Heart right ventricle (tissue), 16 donors: ENCODE data around the gene THSD7B. TPM values are rescaled to one million over a fixed set of nuclear protein-coding genes. Genes with fewer than 3 reads are reported as not detected.

Source experiments
- ATAC-seq, 8 donors: fragments of 200-7000 bp; cut with Tn5 transposase; one replicate each; pipeline ENCODE4 v1.9.1; 2020; ENCODE audit warnings: mild to moderate bottlenecking in 8 of 8, moderate library complexity in 8 of 8, moderate number of reproducible peaks in 1 of 8
- DNase-seq, 2 donors: peaks; one replicate each; pipeline ENCODE4 v3.0.0-alpha.2; 2020
- H3K27ac ChIP-seq, 10 donors: fragments of 200-600 bp; sonication (generic) in 2 of 10; one replicate each; pipeline versions ENCODE4 v1.5.0 to v1.8.0; 2020 to 2022; ENCODE audit warnings: mild to moderate bottlenecking in 3 of 10
- H3K27me3 ChIP-seq, 7 donors: fragments of 200-600 bp; one replicate each; pipeline ENCODE4 v1.8.0; 2021 to 2022; ENCODE audit warnings: mild to moderate bottlenecking in 2 of 7
- H3K36me3 ChIP-seq, 9 donors: fragments of 200-600 bp; sonication (generic) in 1 of 9; one replicate each; pipeline versions ENCODE4 v1.5.0 to v1.8.0; 2020 to 2022; ENCODE audit warnings: mild to moderate bottlenecking in 2 of 9
- H3K4me1 ChIP-seq, 9 donors: fragments of 200-600 bp; sonication (generic) in 1 of 9; one replicate each; pipeline versions ENCODE4 v1.5.0 to v1.8.0; 2020 to 2022; ENCODE audit warnings: mild to moderate bottlenecking in 4 of 9
- H3K4me3 ChIP-seq, 10 donors: fragments of 200-600 bp; sonication (generic) in 2 of 10; one replicate each; pipeline versions ENCODE4 v1.5.0 to v1.8.0; 2020 to 2022; ENCODE audit warnings: mild to moderate bottlenecking in 7 of 10, moderate library complexity in 2 of 10
- H3K9me3 ChIP-seq, 11 donors: fragments of 200-600 bp in 10 of 11; sonication (generic) in 2 of 11; one replicate each; pipeline versions ENCODE4 v1.5.0 to v1.8.0; 2013 to 2022; ENCODE audit warnings: mild to moderate bottlenecking in 2 of 11, control low read depth in 1 of 11, moderate library complexity in 1 of 11
- CTCF ChIP-seq, 9 donors: fragments of 200-600 bp; sonication (generic) in 2 of 9; IDR thresholded peaks; one replicate each; pipeline versions ENCODE4 v1.5.0 to v1.8.0; 2021 to 2022; ENCODE audit warnings: antibody characterized with exemption in 9 of 9, mild to moderate bottlenecking in 5 of 9, moderate library complexity in 1 of 9
- WGBS, 2 donors: extraction: QIAGEN DNeasy Blood & Tissue Kit; methylation state at CpG; one replicate each; pipeline ENCODE4 v1.1.7; 2013; ENCODE audit warnings: inconsistent platforms in 1 of 2; 5-methylcytosine and 5-hydroxymethylcytosine counted together
- intact Hi-C, 10 donors: fragments of 100-400 bp; cut with DNase I; formaldehyde crosslinking; loops; one replicate each; pipeline versions ENCODE4 v1.11.1 to v1.14.2; 2022
- polyA plus RNA-seq, 2 donors: library from polyadenylated mRNA; stranded (reverse); fragments of 200-250 nt; gene quantifications; one replicate each; pipeline ENCODE4 v1.2.3, GENCODE V29; 2013
- total RNA-seq, 10 donors: library from RNA; stranded (reverse); fragmentation: NEBNext Ultra II Directional in 3 of 10; extraction: Animal tissue kit (Norgen Biotek cat#: 25700) in 3 of 10; gene quantifications; one replicate each; pipeline versions ENCODE4 v1.2.1 to v1.2.4, GENCODE V29; 2021 to 2023
- donor health status: Arrhythmogenic right ventricular cardiomyopathy.
- donor health status: ischemic (EF 13 %, LVEDD 7.1; RV severe dilation, severe dysfunction).
- donor health status: healthy with polysubstance abuse.
- donor health status: DM: no; HTN: yes; CAD: no.
- donor health status: DM: no; HTN: no; CAD: no.
- donor health status: ischemic (EF 25% LVEDD 6.9; RV normal size, moderate dysfunction).
- donor health status: ischemic (EF 25% LVEDD 5.7; RV mildly dilated, moderate dysfunction).
- donor health status: healthy.
- donor health status: DM: yes; HTN: yes; CAD: no.
- donor health status: Ischemic cardiomyopathy.
- donor health status: ischemic (EF 35%, LVEDD 5.7; RV mildly dilated, moderate dysfunction).
- donor health status: nonischemic (EF 11% LVEDD 7.7; RV severe dilation, severe dysfunction).
- donor health status: DM: yes; HTN: yes; CAD: no.
- donor health status: PGD.
- donor health status: ischemic (EF 29% LVEDD 5.4; RV normal size, mild dysfunction).
- donor health status: nonischemic (EF 23%, LVEDD 6.1; RV moderate dilation, normal function).

The THSD7B gene
- total and polyA plus RNA-seq, 12 donors = 0.01 to 0.39 (median 0.18) TPM

- no peak for TF ChIP-seq CTCF (IDR thresholded peaks at IDR 0.05)
- intact Hi-C loops = no loop called here
- Histone ChIP-seq H3K36me3 (no peaks in the 10 kb centered on the region), H3K4me1 (no peaks in the 10 kb centered on the region), H3K4me3 (no peak overlapping the region), H3K27me3 (no peaks in the 10 kb centered on the region), H3K27ac (no peak overlapping the region), H3K9me3 (peaks cover 0 to 4% (median 0%) of the 10 kb centered on the region in 11 donors)
- 90 to 95% methylated on average over 4 of the region's 4 CpGs for WGBS, 2 donors
- ATAC-seq (no peak), DNase-seq (no peak)
Measured at GRCh38 chr2:137031731-137032130, 266.4 kb downstream of the THSD7B start.

GRCh38 chr2:137036619-137037018 lies 271.3 kb downstream of the THSD7B start:
- WGBS, 2 donors = 92 to 93% methylated on average over 1 of the region's 1 CpG
- DNase-seq = no peak

GRCh38 chr2:137039482-137040152 lies 274.3 kb downstream of the THSD7B start:
- no peak for ATAC-seq

More at GRCh38 chr2:137036619-137037018, 271.3 kb downstream of the THSD7B start:
- intact Hi-C loops = no loop called here
- Histone ChIP-seq H3K4me1 (no peaks in the 10 kb centered on the region), H3K27ac (no peak overlapping the region), H3K36me3 (no peaks in the 10 kb centered on the region), H3K4me3 (no peak overlapping the region), H3K9me3 (peaks cover 0 to 4% (median 0%) of the 10 kb centered on the region in 11 donors), H3K27me3 (no peaks in the 10 kb centered on the region)
- no peak for TF ChIP-seq CTCF (IDR thresholded peaks at IDR 0.05)
- ATAC-seq = no peak

GRCh38 chr2:137047369-137047768 lies 282.0 kb downstream of the THSD7B start:
- ATAC-seq = no peak

More at GRCh38 chr2:137039482-137040152, 274.3 kb downstream of the THSD7B start:
- H3K9me3 ChIP-seq = no peaks in the 10 kb centered on the region
- 74 to 77% methylated on average over 2 of the region's 2 CpGs for WGBS, 2 donors
- DNase-seq = no peak
- intact Hi-C loops = no loop called here
- no peaks in the 10 kb centered on the region for H3K27me3 ChIP-seq
- H3K4me3 ChIP-seq = no peak overlapping the region
- no peak for TF ChIP-seq CTCF (IDR thresholded peaks at IDR 0.05)
- H3K4me1 ChIP-seq = no peaks in the 10 kb centered on the region
- H3K36me3 ChIP-seq = no peaks in the 10 kb centered on the region
- no peak overlapping the region for H3K27ac ChIP-seq

More at GRCh38 chr2:137047369-137047768, 282.0 kb downstream of the THSD7B start:
- TF ChIP-seq CTCF (IDR thresholded peaks at IDR 0.05) = no peak
- 46 to 53% methylated on average over 5 of the region's 5 CpGs for WGBS, 2 donors
- H3K36me3 ChIP-seq = no peaks in the 10 kb centered on the region
- no peak overlapping the region for H3K27ac ChIP-seq
- no peaks in the 10 kb centered on the region for H3K9me3 ChIP-seq
- peaks cover 0 to 9% (median 0%) of the 10 kb centered on the region in 9 donors for H3K4me1 ChIP-seq
- H3K4me3 ChIP-seq = no peak overlapping the region
- no peak for DNase-seq
- intact Hi-C loops = no loop called here
- H3K27me3 ChIP-seq = no peaks in the 10 kb centered on the region
